Stimulated activated naive CD8-positive, alpha-beta T cell treated with anti-CD3 and anti-CD28 coated beads, Interleukin-15, amount 100 ng/mL, for 72 hours (primary cell): ENCODE results near the gene FMNL2.

ENCODE experiments used
- ATAC-seq: fragments of 150-1000 bp; cut with Tn5 transposase; 2 replicates; pipeline ENCODE4 v1.10.0; 2021; ENCODE audit warnings: mild to moderate bottlenecking, moderate library complexity
- DNase-seq, 2 donors: peaks; one replicate each; pipeline ENCODE4 v3.0.0; 2021 to 2022
- H3K27ac Mint-ChIP-seq, 2 donors: one replicate each; pipeline ENCODE4 v1.8.0; 2022; ENCODE audit warnings: mild to moderate bottlenecking in 2 of 2, mixed read lengths in 2 of 2, moderate library complexity in 2 of 2
- H3K27me3 Mint-ChIP-seq: one replicate; pipeline ENCODE4 v1.8.0; 2022; ENCODE audit warnings: mixed read lengths
- H3K4me1 Mint-ChIP-seq: one replicate; pipeline ENCODE4 v1.8.0; 2022; ENCODE audit warnings: mild to moderate bottlenecking, mixed read lengths
- H3K4me3 Mint-ChIP-seq, 2 donors: one replicate each; pipeline ENCODE4 v1.8.0; 2022; ENCODE audit warnings: mild to moderate bottlenecking in 2 of 2, mixed read lengths in 2 of 2, moderate library complexity in 1 of 2
- H3K9me3 Mint-ChIP-seq, 2 donors: one replicate each; pipeline ENCODE4 v1.8.0; 2022; ENCODE audit warnings: mixed read lengths in 2 of 2

FMNL2 gene

DNA sequence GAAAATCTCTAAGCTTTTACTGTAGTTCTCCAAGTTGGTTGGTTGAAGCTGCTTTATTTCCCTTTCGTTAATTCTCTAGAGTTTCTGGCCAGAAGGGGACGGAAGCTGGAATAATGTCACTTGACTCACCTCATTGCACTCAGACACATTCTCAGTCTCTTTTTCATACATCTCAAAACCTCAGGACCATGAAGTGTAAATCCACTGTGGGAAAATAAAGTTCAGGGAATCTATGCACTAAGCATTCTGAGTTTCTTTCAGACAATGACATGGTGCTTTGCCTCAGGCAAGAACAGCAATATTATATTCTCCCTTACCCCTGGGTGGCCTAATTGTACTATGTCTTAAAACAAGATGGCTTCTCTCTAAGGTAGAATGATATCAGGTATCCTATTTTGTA is 214.4 kb downstream of the FMNL2 start:
- H3K4me1 Mint-ChIP-seq, result no peaks in the 10 kb centered on the region
- H3K27me3 Mint-ChIP-seq, result no peaks in the 10 kb centered on the region
- H3K27ac Mint-ChIP-seq, result no peak overlapping the region
- H3K4me3 Mint-ChIP-seq, result no peak overlapping the region
- ATAC-seq, result no peak
- no peaks in the 10 kb centered on the region for H3K9me3 Mint-ChIP-seq
- DNase-seq, result no peak

GRCh38 chr2:152550386-152550785 is 215.4 kb downstream of the FMNL2 start:
- no peak overlapping the region for H3K27ac Mint-ChIP-seq
- no peak for ATAC-seq
- H3K4me1 Mint-ChIP-seq, result no peaks in the 10 kb centered on the region
- no peak for DNase-seq
- H3K4me3 Mint-ChIP-seq, result no peak overlapping the region
- H3K9me3 Mint-ChIP-seq, result no peaks in the 10 kb centered on the region
- no peaks in the 10 kb centered on the region for H3K27me3 Mint-ChIP-seq

DNA sequence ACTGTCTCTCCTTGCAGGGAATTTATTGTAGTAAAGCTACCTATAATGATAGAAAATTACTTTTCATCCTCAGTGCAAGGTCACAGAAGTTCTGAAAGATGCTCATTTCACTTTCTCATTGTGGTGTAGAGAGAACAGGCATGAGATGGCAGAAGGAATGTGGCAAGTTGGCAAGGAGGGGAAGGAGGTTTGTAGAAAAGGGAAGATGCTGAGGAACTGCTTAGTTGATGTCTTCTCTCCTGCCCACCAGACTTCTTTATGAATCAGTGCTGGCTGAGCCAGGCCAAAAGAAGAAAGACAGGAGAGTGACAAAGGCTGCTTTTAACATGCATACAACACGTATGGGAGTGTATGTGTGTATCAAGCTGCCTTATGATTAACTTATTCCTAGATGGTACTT is 217.9 kb downstream of the FMNL2 start:
- no peaks in the 10 kb centered on the region for H3K27me3 Mint-ChIP-seq
- DNase-seq (no peak), ATAC-seq (no peak)
- no peaks in the 10 kb centered on the region for H3K9me3 Mint-ChIP-seq
- no peak overlapping the region for H3K27ac Mint-ChIP-seq
- H3K4me3 Mint-ChIP-seq, result no peak overlapping the region
- H3K4me1 Mint-ChIP-seq, result no peaks in the 10 kb centered on the region

DNA sequence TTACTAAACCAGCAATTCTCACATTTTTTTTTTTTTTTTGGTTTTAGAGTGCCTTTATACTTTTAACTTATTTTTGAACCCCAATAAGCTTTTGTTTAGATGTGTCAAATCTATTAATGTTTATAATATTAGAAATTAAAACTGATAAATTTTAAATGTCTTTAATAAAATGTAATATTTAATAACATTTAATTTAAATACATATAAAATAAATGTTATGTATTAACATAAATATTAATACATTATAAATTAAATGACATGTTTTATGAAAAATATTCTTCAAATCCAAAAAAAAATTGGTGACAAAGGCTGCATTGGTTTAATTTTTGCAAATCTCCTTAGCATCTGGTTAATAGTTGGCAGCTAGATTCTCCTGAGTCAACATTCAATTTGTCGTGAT is 218.5 kb downstream of the FMNL2 start:
- Mint-ChIP-seq H3K4me1 (no peaks in the 10 kb centered on the region), H3K9me3 (no peaks in the 10 kb centered on the region), H3K4me3 (no peak overlapping the region), H3K27ac (no peak overlapping the region), H3K27me3 (no peaks in the 10 kb centered on the region)
- no peak for DNase-seq
- no peak for ATAC-seq

DNA sequence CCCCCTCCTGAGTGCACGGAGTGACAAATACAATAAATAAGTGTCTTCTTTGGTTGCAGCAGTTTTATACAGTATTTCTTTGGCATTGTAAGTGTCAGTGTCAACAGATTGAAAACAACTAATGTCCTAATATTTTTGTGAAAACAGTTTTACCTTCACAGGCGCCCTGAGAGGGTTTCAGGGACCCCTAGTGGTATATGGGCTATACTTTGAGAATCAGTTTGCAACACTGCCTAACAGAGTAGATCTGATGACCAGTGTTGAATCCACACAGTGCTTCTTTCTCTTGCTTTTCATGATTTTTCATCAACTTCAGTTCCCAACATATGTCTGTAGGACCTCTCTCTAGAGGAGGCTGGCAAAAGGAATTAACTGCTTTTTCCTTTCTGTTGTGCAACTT is 220.1 kb downstream of the FMNL2 start:
- no peaks in the 10 kb centered on the region for H3K27me3 Mint-ChIP-seq
- no peak overlapping the region for H3K27ac Mint-ChIP-seq
- no peaks in the 10 kb centered on the region for H3K4me1 Mint-ChIP-seq
- H3K4me3 Mint-ChIP-seq, result no peak overlapping the region
- DNase-seq, result no peak
- ATAC-seq, result no peak
- no peaks in the 10 kb centered on the region for H3K9me3 Mint-ChIP-seq

- ATAC-seq (no peak), DNase-seq (no peak)
- Mint-ChIP-seq H3K9me3 (no peaks in the 10 kb centered on the region), H3K27ac (no peak overlapping the region), H3K27me3 (no peaks in the 10 kb centered on the region), H3K4me1 (no peaks in the 10 kb centered on the region), H3K4me3 (no peak overlapping the region)
These were observed 221.5 kb downstream of the FMNL2 start for GRCh38 chr2:152556506-152556905.

DNA sequence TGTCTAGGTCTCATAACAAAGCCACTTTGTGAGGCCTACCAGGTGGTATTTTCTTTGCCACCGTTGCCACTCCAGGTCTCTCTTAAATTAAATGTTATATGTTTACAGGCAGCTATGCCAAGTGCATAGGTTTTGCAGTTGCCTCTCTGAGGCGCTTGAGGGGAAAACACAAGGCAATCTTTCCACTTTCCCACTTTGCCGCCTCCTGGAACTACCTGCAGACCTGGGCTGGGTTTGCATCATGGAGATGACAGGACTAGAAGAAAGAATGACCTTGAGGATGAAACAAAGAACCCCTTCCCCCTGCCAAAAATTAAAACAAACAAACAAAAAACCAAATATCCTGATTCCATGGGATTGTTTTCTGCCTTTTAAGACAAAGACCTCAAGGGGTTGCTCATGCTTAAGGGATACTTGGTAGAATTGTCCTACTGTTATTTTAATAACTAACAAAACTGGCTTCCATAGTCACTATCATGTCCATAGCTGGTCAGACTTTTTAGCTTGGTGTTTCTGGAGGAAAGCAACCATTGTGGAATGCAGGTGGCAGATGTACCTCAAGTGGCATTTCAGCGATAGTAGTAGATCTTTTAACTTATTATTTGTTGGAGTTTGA is 222.4 kb downstream of the FMNL2 start:
- Mint-ChIP-seq H3K27ac (no peak overlapping the region), H3K4me3 (no peak overlapping the region), H3K4me1 (no peaks in the 10 kb centered on the region), H3K27me3 (no peaks in the 10 kb centered on the region), H3K9me3 (no peaks in the 10 kb centered on the region)
- DNase-seq (no peak), ATAC-seq (no peak)

GRCh38 chr2:152558158-152558984 is 223.4 kb downstream of the FMNL2 start:
- ATAC-seq, result no peak

DNA sequence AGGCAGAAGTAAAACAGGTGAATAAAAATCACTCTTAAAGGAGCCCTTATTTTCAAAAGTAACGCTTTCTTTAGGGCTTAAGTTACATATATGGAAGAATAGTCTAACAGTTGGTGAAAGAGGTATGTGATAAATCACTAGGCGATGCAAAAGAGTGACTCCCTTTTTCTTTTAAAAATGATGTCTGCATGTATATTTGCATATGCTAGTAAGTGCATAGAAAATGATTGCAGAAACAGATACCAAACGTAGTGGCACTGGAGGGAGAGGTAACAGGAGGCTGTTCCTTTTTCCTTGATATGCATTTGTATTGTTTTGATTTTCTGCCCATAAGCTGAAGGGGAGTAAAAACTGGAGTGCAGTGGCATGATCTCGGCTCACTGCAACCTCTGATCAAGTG is 224.0 kb downstream of the FMNL2 start:
- Mint-ChIP-seq H3K9me3 (no peaks in the 10 kb centered on the region), H3K4me1 (no peaks in the 10 kb centered on the region), H3K27me3 (no peaks in the 10 kb centered on the region), H3K4me3 (no peak overlapping the region), H3K27ac (no peak overlapping the region)
- DNase-seq, result no peak
- no peak for ATAC-seq

More at GRCh38 chr2:152558158-152558984, 223.4 kb downstream of the FMNL2 start:
- no peaks in the 10 kb centered on the region for H3K4me1 Mint-ChIP-seq
- no peaks in the 10 kb centered on the region for H3K9me3 Mint-ChIP-seq
- H3K27me3 Mint-ChIP-seq, result no peaks in the 10 kb centered on the region
- DNase-seq, result no peak
- no peak overlapping the region for H3K27ac Mint-ChIP-seq
- no peak overlapping the region for H3K4me3 Mint-ChIP-seq

DNA sequence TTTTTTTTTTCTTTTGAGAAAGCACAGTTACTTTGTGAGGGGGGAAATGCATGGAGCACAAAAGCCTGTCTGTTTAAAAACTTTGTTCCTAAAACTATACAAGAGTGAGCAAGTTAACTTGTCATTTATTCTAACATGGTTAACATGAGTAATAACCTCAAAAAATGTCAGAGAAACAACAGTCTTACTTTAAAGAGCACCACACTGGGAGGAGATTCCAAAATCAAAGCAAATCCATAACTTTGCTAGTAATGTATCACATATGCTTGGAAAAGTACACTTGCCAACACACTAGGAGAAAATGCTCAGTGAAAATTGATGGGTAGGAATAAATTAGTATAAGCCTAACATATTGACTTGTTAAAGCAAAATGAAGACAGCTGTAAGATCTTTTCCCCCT is 225.2 kb downstream of the FMNL2 start:
- peaks cover 4% of the 10 kb centered on the region for H3K27me3 Mint-ChIP-seq
- no peaks in the 10 kb centered on the region for H3K9me3 Mint-ChIP-seq
- no peak overlapping the region for H3K27ac Mint-ChIP-seq
- H3K4me1 Mint-ChIP-seq, result no peaks in the 10 kb centered on the region
- no peak overlapping the region for H3K4me3 Mint-ChIP-seq
- no peak for ATAC-seq
- DNase-seq, result no peak

- DNase-seq (no peak), ATAC-seq (no peak)
- no peaks in the 10 kb centered on the region for H3K4me1 Mint-ChIP-seq
- H3K9me3 Mint-ChIP-seq, result no peaks in the 10 kb centered on the region
- H3K4me3 Mint-ChIP-seq, result no peak overlapping the region
- H3K27ac Mint-ChIP-seq, result peak overlapping the region in 1 of 2 donors; percentile 86
- peaks cover 8% of the 10 kb centered on the region for H3K27me3 Mint-ChIP-seq
These were observed 226.1 kb downstream of the FMNL2 start for GRCh38 chr2:152560873-152561595.

DNA sequence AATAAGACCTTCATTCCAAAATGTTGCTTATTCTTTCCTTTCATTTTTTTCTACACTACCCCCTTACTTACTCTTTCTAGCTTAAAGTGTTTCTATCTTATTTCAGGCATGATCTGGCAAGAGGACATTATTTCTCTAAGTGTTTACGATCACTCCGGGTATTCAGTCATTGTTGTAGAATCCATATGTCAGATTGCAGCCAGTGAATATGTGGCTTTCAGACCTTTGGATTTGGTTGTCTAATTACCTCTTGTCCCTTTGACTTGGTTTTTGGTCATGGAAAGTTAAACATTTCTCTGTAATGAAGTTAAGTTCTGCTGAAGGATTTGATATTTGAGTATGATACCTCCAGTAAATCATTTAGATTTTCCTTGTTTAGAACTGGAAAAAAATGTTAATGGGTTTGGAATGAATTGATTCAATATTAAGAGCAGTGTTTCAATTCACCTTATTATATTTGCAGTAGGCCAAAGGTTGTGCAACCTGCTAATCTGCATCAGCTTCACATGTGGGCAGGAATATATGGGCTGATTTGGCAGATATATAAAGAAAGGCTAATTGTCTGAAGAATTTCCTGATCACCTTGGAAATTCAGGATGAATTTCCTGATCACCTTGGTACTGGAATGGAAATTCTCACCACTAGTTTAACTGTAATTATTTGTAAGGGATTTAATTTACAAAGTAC is 227.4 kb downstream of the FMNL2 start:
- H3K27me3 Mint-ChIP-seq, result peaks cover 8% of the 10 kb centered on the region
- H3K4me1 Mint-ChIP-seq, result no peaks in the 10 kb centered on the region
- no peak for ATAC-seq
- H3K9me3 Mint-ChIP-seq, result no peaks in the 10 kb centered on the region
- H3K4me3 Mint-ChIP-seq, result no peak overlapping the region
- H3K27ac Mint-ChIP-seq, result no peak overlapping the region
- no peak for DNase-seq

GRCh38 chr2:152563764-152564163 is 228.8 kb downstream of the FMNL2 start:
- H3K27me3 Mint-ChIP-seq, result peaks cover 8% of the 10 kb centered on the region
- no peaks in the 10 kb centered on the region for H3K4me1 Mint-ChIP-seq
- DNase-seq (no peak), ATAC-seq (no peak)
- H3K27ac Mint-ChIP-seq, result no peak overlapping the region
- H3K9me3 Mint-ChIP-seq, result no peaks in the 10 kb centered on the region
- H3K4me3 Mint-ChIP-seq, result no peak overlapping the region

DNA sequence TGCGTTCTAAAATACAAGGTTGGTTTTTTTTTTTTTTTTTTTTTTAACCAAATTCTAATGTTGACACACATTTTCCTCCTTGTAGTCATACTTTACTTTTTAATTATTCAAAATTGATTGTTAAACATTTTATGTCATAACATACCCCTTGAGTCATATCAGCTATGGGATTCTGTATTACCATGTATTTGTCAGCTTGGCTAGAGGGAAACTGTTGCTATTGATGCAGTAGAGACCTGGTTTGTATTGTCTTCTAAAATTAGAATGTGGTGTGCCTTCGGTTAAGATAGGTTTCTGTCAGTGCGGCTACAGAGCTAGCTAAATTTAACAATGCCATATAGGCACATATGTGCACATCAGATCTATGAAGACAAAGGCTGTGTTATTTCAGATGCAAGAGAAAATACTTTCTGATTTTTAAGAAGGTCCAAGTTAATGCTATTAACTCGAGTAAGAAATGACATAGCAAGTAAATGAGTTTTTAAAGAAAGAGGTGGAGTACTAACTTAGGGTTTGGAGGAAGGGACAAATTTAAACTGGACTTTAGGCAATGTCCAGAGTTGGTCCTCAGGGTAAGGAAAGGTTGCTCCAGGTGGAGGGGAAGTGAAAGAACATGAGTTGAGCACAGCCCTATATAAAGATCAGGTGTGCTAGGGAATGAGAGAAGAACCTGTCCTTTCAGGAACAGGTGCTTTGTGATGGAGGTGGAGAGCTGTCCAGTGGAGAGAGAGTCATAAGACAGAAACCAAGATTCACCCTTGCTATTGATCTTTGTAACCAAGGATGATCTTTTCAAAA is 230.0 kb downstream of the FMNL2 start:
- no peaks in the 10 kb centered on the region for H3K9me3 Mint-ChIP-seq
- DNase-seq, result no peak
- H3K4me3 Mint-ChIP-seq, result no peak overlapping the region
- H3K4me1 Mint-ChIP-seq, result no peaks in the 10 kb centered on the region
- H3K27me3 Mint-ChIP-seq, result peaks cover 8% of the 10 kb centered on the region
- ATAC-seq, result peak; percentile 40
- H3K27ac Mint-ChIP-seq, result no peak overlapping the region
